GM23338 (cell line): ENCODE measurements around the gene SRSF3.

ENCODE experiments used
- CREB1 ChIP-seq: fragments of 250-450 bp; sonication (Bioruptor Pico); IDR thresholded peaks from 2 replicates; pipeline ENCODE4 v1.5.0; 2020; ENCODE audit warnings: low read depth, mild to moderate bottlenecking, moderate library complexity
- CTCF ChIP-seq, 2 experiments: fragments of 200-600 bp in 1 of 2; sonication (generic) in 1 of 2; conservative IDR thresholded peaks; 2 replicates each; pipeline versions ENCODE4 v1.5.1 to v1.6.1; 2016 to 2017; ENCODE audit warnings: antibody characterized with exemption in 2 of 2, low read depth in 2 of 2, mild to moderate bottlenecking in 2 of 2, moderate library complexity in 1 of 2
- EZH2 ChIP-seq: fragments of 200-600 bp; sonication (generic); IDR thresholded peaks from one replicate; pipeline ENCODE4 v1.8.0; 2017; ENCODE audit warnings: antibody characterized with exemption, mild to moderate bottlenecking, low read depth; ENCODE audit not compliant: unreplicated experiment
- EZH2phosphoT487 ChIP-seq: fragments of 200-600 bp; sonication (generic); IDR thresholded peaks from one replicate; pipeline ENCODE4 v1.8.1; 2018; ENCODE audit warnings: antibody characterized with exemption; ENCODE audit not compliant: unreplicated experiment
- JUNB ChIP-seq: IDR thresholded peaks from one replicate; pipeline ENCODE4 v1.6.1; 2016; ENCODE audit warnings: antibody characterized with exemption; ENCODE audit not compliant: unreplicated experiment
- NANOG ChIP-seq: IDR thresholded peaks from 2 replicates; pipeline ENCODE4 v1.6.1; 2016; ENCODE audit warnings: antibody characterized with exemption, borderline replicate concordance
- POLR2AphosphoS5 ChIP-seq: IDR thresholded peaks from 2 replicates; pipeline ENCODE4 v1.6.1; 2016; ENCODE audit warnings: antibody characterized with exemption, low read depth
- REST ChIP-seq: IDR thresholded peaks from one replicate; pipeline ENCODE4 v1.6.1; 2018; ENCODE audit warnings: antibody characterized with exemption; ENCODE audit not compliant: unreplicated experiment
- ZNF114 ChIP-seq: fragments of 250-450 bp; sonication (Bioruptor Pico); IDR thresholded peaks from 2 replicates; pipeline ENCODE4 v1.5.0; 2020; ENCODE audit warnings: mild to moderate bottlenecking, moderate library complexity

GRCh38 chr6:36615018-36615761 lies 21.0 kb downstream of the SRSF3 start:
- TF ChIP-seq CTCF (conservative IDR thresholded peaks at IDR 0.05; ENCODE audit: low read depth in 2 of 2) (peak; percentile 81 to 82), JUNB (no peak), EZH2phosphoT487 (no peak), POLR2AphosphoS5 (no peak), EZH2 (no peak), REST (no peak), CREB1 (CRISPR knock-in tag) (no peak), ZNF114 (CRISPR knock-in tag) (no peak), NANOG (no peak)
